Neural crest cell (in vitro differentiated cells): Measurements from ENCODE around the gene CAPN8. TPM values are rescaled to one million over a fixed set of nuclear protein-coding genes. Genes with fewer than 3 reads are reported as not detected.

Experiments used
- DNase-seq: peaks from one replicate; pipeline ENCODE4 v3.0.0; 2021; ENCODE audit warnings: low read depth, mixed read lengths, low spot score
- H3K27ac Mint-ChIP-seq: one replicate; pipeline ENCODE4 v1.8.0; 2021; ENCODE audit warnings: mild to moderate bottlenecking, mixed read lengths; ENCODE audit not compliant: unreplicated experiment
- H3K27me3 Mint-ChIP-seq: 2 replicates; pipeline ENCODE4 v1.8.0; 2021; ENCODE audit warnings: low read depth, mild to moderate bottlenecking, mixed read lengths
- H3K36me3 Mint-ChIP-seq: 2 replicates; pipeline ENCODE4 v1.8.0; 2021; ENCODE audit warnings: low read depth, mild to moderate bottlenecking, mixed read lengths
- H3K4me1 Mint-ChIP-seq: 2 replicates; pipeline ENCODE4 v1.8.0; 2021; ENCODE audit warnings: mixed read lengths
- H3K4me3 Mint-ChIP-seq: one replicate; pipeline ENCODE4 v1.8.0; 2021; ENCODE audit warnings: mild to moderate bottlenecking, mixed read lengths
- H3K9me3 Mint-ChIP-seq: 2 replicates; pipeline ENCODE4 v1.8.0; 2021; ENCODE audit warnings: mixed read lengths
- CTCF ChIP-seq: fragments of 200-600 bp; sonication (generic); conservative IDR thresholded peaks from 2 replicates; pipeline ENCODE4 v1.5.0; 2021; ENCODE audit warnings: antibody characterized with exemption, mild to moderate bottlenecking
- total RNA-seq: library from RNA; stranded (reverse); gene quantifications from 2 replicates; pipeline ENCODE4 v1.2.1, GENCODE V29; 2021

CAPN8 gene
- total RNA-seq, 1 donor from 2014 or later: not detected

DNA sequence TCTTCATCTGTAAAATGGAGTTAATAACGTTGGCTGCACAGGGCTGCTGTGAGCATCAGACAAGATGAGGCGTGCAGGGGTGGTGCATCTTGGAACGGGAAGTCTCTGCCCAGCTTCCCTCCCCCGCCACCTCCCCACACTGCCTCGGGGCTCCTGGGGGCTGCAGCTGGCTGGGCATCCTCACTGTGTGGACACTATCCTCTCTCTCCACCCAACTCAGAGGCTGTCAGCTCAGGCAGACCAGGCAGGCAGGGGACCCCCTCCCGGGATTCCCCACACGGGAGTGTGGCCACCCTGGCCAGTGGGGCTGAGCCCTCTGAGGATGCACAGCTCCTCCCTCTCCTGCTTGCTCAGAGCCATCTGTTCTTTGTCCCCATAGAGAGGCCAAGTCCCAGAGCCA is 149.6 kb downstream of the CAPN8 start:
- Mint-ChIP-seq H3K4me1 (no peaks in the 10 kb centered on the region), H3K27me3 (no peaks in the 10 kb centered on the region), H3K9me3 (peaks cover 6% of the 10 kb centered on the region), H3K36me3 (no peaks in the 10 kb centered on the region), H3K27ac (no peak overlapping the region), H3K4me3 (no peak overlapping the region)
- no peak for TF ChIP-seq CTCF
- DNase-seq: no peak

GRCh38 chr1:223515421-223515820 is 150.1 kb downstream of the CAPN8 start:
- H3K27me3 Mint-ChIP-seq: no peaks in the 10 kb centered on the region
- peaks cover 6% of the 10 kb centered on the region for H3K9me3 Mint-ChIP-seq
- H3K36me3 Mint-ChIP-seq: no peaks in the 10 kb centered on the region
- no peak overlapping the region for H3K27ac Mint-ChIP-seq
- no peak for DNase-seq
- no peaks in the 10 kb centered on the region for H3K4me1 Mint-ChIP-seq
- no peak overlapping the region for H3K4me3 Mint-ChIP-seq
- no peak for TF ChIP-seq CTCF

DNA sequence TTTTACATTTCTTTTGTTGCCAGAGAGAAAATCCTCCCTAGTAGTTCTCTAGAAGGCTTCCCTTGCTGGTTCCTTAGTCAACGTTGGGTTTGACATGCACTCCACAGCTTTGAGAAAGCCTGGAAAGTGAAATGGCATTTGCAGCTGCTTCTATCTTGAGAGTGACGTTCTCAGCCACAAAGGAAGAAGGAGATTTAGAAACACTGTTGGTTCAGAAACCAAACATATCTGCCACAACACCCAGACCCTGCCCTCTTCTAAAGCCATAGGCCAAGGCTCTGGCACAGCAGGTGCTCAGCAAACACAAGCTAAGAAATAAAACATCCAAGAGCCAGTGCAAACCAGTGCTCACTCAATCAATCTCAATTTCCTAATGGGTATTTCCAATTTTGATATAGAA is 150.9 kb downstream of the CAPN8 start:
- no peak for DNase-seq
- H3K9me3 Mint-ChIP-seq: peaks cover 8% of the 10 kb centered on the region
- no peaks in the 10 kb centered on the region for H3K36me3 Mint-ChIP-seq
- H3K4me3 Mint-ChIP-seq: no peak overlapping the region
- TF ChIP-seq CTCF: no peak
- H3K4me1 Mint-ChIP-seq: no peaks in the 10 kb centered on the region
- H3K27ac Mint-ChIP-seq: no peak overlapping the region
- H3K27me3 Mint-ChIP-seq: no peaks in the 10 kb centered on the region

- H3K27ac Mint-ChIP-seq: no peak overlapping the region
- no peak for DNase-seq
- H3K36me3 Mint-ChIP-seq: no peaks in the 10 kb centered on the region
- no peak overlapping the region for H3K4me3 Mint-ChIP-seq
- TF ChIP-seq CTCF: no peak
- peaks cover 3% of the 10 kb centered on the region for H3K9me3 Mint-ChIP-seq
- H3K27me3 Mint-ChIP-seq: no peaks in the 10 kb centered on the region
- H3K4me1 Mint-ChIP-seq: no peaks in the 10 kb centered on the region
These were observed 152.2 kb downstream of the CAPN8 start for GRCh38 chr1:223513309-223513708.

DNA sequence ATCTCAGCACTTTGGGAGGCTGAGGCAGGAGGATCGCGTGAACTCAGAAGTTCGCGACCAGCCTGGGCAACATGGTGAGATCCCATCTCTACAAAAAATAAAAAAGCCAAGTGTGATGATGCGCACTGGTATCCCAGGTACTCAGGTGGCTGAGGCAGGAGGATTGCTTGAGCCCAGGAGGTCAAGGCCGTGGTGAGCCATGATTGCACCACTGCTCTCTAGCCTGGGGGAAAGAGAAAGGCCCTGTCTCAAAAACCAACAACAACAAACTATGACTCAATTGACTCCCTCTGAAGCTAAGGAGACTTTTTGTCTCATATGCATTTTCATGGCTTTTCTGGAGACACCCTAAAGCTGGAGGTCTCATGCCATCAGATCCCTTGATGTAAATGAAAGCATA is 153.4 kb downstream of the CAPN8 start:
- no peak for TF ChIP-seq CTCF
- H3K36me3 Mint-ChIP-seq: no peaks in the 10 kb centered on the region
- H3K9me3 Mint-ChIP-seq: peaks cover 3% of the 10 kb centered on the region
- no peak for DNase-seq
- no peaks in the 10 kb centered on the region for H3K4me1 Mint-ChIP-seq
- no peak overlapping the region for H3K4me3 Mint-ChIP-seq
- no peak overlapping the region for H3K27ac Mint-ChIP-seq
- H3K27me3 Mint-ChIP-seq: no peaks in the 10 kb centered on the region

DNA sequence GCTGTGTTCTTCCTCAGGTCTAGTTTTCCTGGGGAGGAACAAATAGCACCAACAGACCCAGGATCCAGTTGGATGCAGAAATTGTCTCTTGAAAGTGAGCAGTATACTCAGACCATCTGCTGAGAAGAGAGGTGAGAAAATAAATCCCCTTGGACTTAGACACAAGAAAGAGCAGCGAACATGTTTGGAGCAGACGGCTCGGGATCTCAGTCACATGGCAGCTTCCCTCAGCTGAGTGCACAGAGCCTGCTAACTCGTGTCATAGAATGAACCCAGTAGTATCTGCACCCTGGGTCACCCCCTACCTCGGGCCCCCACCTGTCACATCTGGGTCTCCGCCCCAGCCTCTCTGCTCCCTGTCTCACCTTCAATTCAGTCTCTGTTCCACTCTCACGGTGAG is 156.7 kb downstream of the CAPN8 start:
- Mint-ChIP-seq H3K27ac (no peak overlapping the region), H3K27me3 (no peaks in the 10 kb centered on the region), H3K36me3 (no peaks in the 10 kb centered on the region), H3K4me3 (no peak overlapping the region), H3K9me3 (peaks cover 3% of the 10 kb centered on the region), H3K4me1 (no peaks in the 10 kb centered on the region)
- TF ChIP-seq CTCF: no peak
- no peak for DNase-seq
